Endothelial cell of umbilical vein (primary cell): ENCODE data around the gene RSPH6A. TPM values are rescaled to one million over a fixed set of nuclear protein-coding genes. Genes with fewer than 3 reads are reported as not detected.

Source experiments
- BruUV-seq: library from RNA; stranded (reverse); fragments of 400-500 nt; replicated peaks from 2 replicates; lab custom pipeline; 2021; lab: Mats Ljungman, UMichigan
- CTCF ChIA-PET: fragments of 300-600, 350-600 bp; sonication (Branson Sonifier 250); formaldehyde crosslinking; loops from one replicate; lab custom pipeline; 2021; ENCODE audit warnings: antibody characterized with exemption, inconsistent platforms; lab: Charles Lee
- POLR2A ChIA-PET: fragments of 300-600, 350-600 bp; sonication (Branson Sonifier 250); formaldehyde crosslinking; loops from one replicate; lab custom pipeline; 2021; ENCODE audit warnings: antibody characterized with exemption, inconsistent platforms; lab: Charles Lee
- DNase-seq: peaks from one replicate; pipeline ENCODE4 v3.0.0-alpha.2; 2011; ENCODE audit warnings: low read depth, low spot score
- FAIRE-seq: peaks from 2 replicates; lab custom pipeline; 2011; peaks lifted over from hg19 to GRCh38; lab: Jason Lieb, UNC
- H2AFZ ChIP-seq: 2 replicates; pipeline ENCODE4 v1.6.0; 2012; ENCODE audit warnings: low read depth, low read length, control low read depth, inconsistent platforms
- H3K27ac ChIP-seq: 2 replicates; pipeline ENCODE4 v1.5.1; 2011; ENCODE audit warnings: low read depth, mild to moderate bottlenecking, control low read depth, low read length, moderate library complexity; ENCODE audit not compliant: insufficient read depth
- H3K27me3 ChIP-seq, 2 experiments: 2 replicates each; pipeline versions ENCODE4 v1.6.0 to v1.6.1; 2011; ENCODE audit warnings: low read length in 2 of 2, mixed read lengths in 1 of 2; ENCODE audit not compliant: control insufficient read depth in 2 of 2, insufficient read depth in 2 of 2
- H3K36me3 ChIP-seq, 2 experiments: 2 replicates in 1 of 2; 3 replicates in 1 of 2; pipeline ENCODE4 v1.5.1; 2011; ENCODE audit warnings: low read length in 2 of 2, mild to moderate bottlenecking in 1 of 2, moderate library complexity in 1 of 2; ENCODE audit not compliant: control insufficient read depth in 2 of 2, insufficient read depth in 2 of 2; ENCODE audit errors: extremely low read depth in 1 of 2
- H3K4me1 ChIP-seq: 3 replicates; pipeline ENCODE4 v1.5.1; 2011; ENCODE audit warnings: mild to moderate bottlenecking, low read length; ENCODE audit not compliant: control insufficient read depth, insufficient read depth; ENCODE audit errors: extremely low read depth
- H3K4me2 ChIP-seq: 2 replicates; pipeline ENCODE4 v1.6.1; 2011; ENCODE audit warnings: low read length, control low read depth, mixed read lengths; ENCODE audit not compliant: insufficient read depth
- H3K4me3 ChIP-seq, 3 experiments: fragments of 200-600 bp in 1 of 3; sonication (generic), shearing (Covaris generic) in 1 of 3; replicated peaks in 1 of 3; 2 replicates each; pipeline ENCODE4 v1.5.1; 2011 to 2016; ENCODE audit warnings: control low read depth in 3 of 3, low read length in 3 of 3, mild to moderate bottlenecking in 2 of 3, inconsistent platforms in 1 of 3, low read depth in 1 of 3, moderate library complexity in 1 of 3; ENCODE audit not compliant: insufficient read depth in 1 of 3
- H3K79me2 ChIP-seq: 2 replicates; pipeline ENCODE4 v1.6.0; 2012; ENCODE audit warnings: low read length, inconsistent platforms; ENCODE audit not compliant: control insufficient read depth, insufficient read depth
- H3K9ac ChIP-seq: replicated peaks from 2 replicates; pipeline ENCODE3; 2011; ENCODE audit warnings: low read length, control low read depth; ENCODE audit not compliant: insufficient read depth; ENCODE audit errors: extremely low read depth
- H3K9me1 ChIP-seq: replicated peaks from 3 replicates; pipeline ENCODE4 v1.6.0; 2011; ENCODE audit warnings: mild to moderate bottlenecking, low read length; ENCODE audit not compliant: control insufficient read depth, insufficient read depth; ENCODE audit errors: extremely low read depth
- H3K9me3 ChIP-seq: replicated peaks from 2 replicates; pipeline ENCODE4 v1.5.1; 2012; ENCODE audit warnings: low read length, inconsistent platforms; ENCODE audit not compliant: control insufficient read depth, insufficient read depth
- H4K20me1 ChIP-seq: replicated peaks from 2 replicates; pipeline ENCODE3; 2011; ENCODE audit warnings: mild to moderate bottlenecking, low read length; ENCODE audit not compliant: control insufficient read depth, insufficient read depth; ENCODE audit errors: extremely low read depth
- EZH2 ChIP-seq: IDR thresholded peaks from 2 replicates; pipeline ENCODE4 v1.6.1; 2012; ENCODE audit warnings: borderline replicate concordance, low read depth, mild to moderate bottlenecking, moderate library complexity, low read length, inconsistent platforms; ENCODE audit not compliant: severe bottlenecking
- FOS ChIP-seq: IDR thresholded peaks from 2 replicates; pipeline ENCODE4 v1.6.1; 2011; ENCODE audit warnings: mild to moderate bottlenecking, low read length, moderate library complexity, borderline replicate concordance; ENCODE audit not compliant: insufficient read depth
- GATA2 ChIP-seq: IDR thresholded peaks from 2 replicates; pipeline ENCODE4 v1.7.0; 2011; ENCODE audit warnings: low read depth, mild to moderate bottlenecking, moderate library complexity, mixed read lengths, low read length; ENCODE audit not compliant: insufficient read length, insufficient read depth
- JUN ChIP-seq: IDR thresholded peaks from 2 replicates; pipeline ENCODE4 v1.6.1; 2011; ENCODE audit warnings: borderline replicate concordance, low read depth; ENCODE audit not compliant: insufficient read length, insufficient read depth
- MAX ChIP-seq: IDR thresholded peaks from 2 replicates; pipeline ENCODE4 v1.6.1; 2011; ENCODE audit not compliant: insufficient read depth, insufficient read length
- MYC ChIP-seq: IDR thresholded peaks from one replicate; pipeline ENCODE4 v1.6.1; 2011; ENCODE audit warnings: mild to moderate bottlenecking, low read depth, low read length
- POLR2A ChIP-seq: IDR thresholded peaks from 2 replicates; pipeline ENCODE4 v1.6.1; 2012; ENCODE audit warnings: low read depth, mild to moderate bottlenecking, control low read depth, low read length
- POLR2AphosphoS5 ChIP-seq: IDR thresholded peaks from 2 replicates; pipeline ENCODE4 v1.6.1; 2012; ENCODE audit warnings: low read depth, mild to moderate bottlenecking, control low read depth, low read length, moderate library complexity; ENCODE audit not compliant: insufficient read depth
- dilution Hi-C: fragments of 300-500 bp; cut with MboI; formaldehyde crosslinking; loops from one replicate; pipeline ENCODE4 v1.15.0; 2019; ENCODE audit warnings: low sequenced_read_pairs; ENCODE audit not compliant: extremely low pct_ligation_motif_present
- intact Hi-C: fragments of 100-400 bp; cut with micrococcal nuclease; formaldehyde crosslinking; loops from one replicate; pipeline ENCODE4 v1.10.0; 2022
- polyA plus RNA-seq, 4 experiments: library from polyadenylated mRNA; depleted of rRNA in 3 of 4; stranded (reverse) in 3 of 4; unstranded in 1 of 4; fragments of >200 nt; gene quantifications; 2 replicates each; pipeline versions ENCODE4 v1.2.1 to v1.2.3, GENCODE V29; 2011 to 2012; ENCODE audit warnings: missing spikeins in 1 of 4
- total RNA-seq: library from RNA; stranded (reverse); gene quantifications from 2 replicates; pipeline ENCODE4 v1.2.3, GENCODE V29; 2021
- TF ChIP-seq, protein P1 (sequence below), 2 donors: IDR thresholded peaks; 1 replicate in 1 of 2; 2 replicates in 1 of 2; pipeline ENCODE4 v1.5.1; 2011; ENCODE audit warnings: low read length in 2 of 2, mild to moderate bottlenecking in 2 of 2, moderate library complexity in 2 of 2, control low read depth in 1 of 2, inconsistent platforms in 1 of 2, low read depth in 1 of 2; ENCODE audit not compliant: insufficient read depth in 1 of 2; ENCODE audit errors: extremely low read depth in 1 of 2

Gene RSPH6A
- total and polyA plus RNA-seq, 2 donors (not counting 3 experiments of a cell fraction or from before 2014, with no cell fraction given) = 0.03 to 0.62 TPM

DNA sequence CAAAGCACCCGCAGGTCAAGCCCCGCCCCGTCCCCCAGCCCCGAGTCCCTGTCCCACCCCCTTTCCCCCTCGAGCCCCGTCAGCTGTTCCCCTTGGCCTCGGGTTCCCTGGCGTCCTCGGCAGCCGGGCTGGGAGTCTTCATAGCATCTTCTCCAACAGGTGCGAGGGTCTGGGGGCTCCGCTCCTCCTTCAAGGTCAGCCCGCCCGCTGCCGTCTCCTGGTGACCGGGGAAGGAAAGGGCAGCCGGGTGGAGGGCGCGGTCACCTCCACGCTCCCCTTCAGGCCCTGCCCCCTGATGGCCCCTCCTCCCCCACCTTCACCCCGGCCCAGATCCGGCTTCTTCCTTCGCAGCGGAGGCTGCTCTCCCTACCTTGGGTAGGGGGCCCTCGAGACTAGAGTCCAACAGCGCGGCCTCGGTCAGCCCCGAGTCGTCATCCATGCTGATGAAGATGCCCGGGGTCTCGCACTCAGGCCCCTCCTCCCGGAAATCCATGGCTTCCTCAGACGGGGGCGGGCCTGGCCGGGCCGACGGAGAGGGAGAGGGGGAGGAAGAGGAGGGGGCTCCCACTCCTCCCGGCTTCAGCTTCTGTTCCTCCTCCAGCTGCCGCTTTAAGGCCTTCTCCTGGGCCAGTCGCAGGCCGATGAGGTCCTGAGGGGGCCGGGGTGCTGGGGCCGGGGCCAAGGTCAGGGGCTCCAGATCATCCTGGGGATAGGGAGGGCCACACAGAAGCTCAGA lies 541 bp upstream of the RSPH6A start:
- H3K9me3 ChIP-seq = no peaks in the 10 kb centered on the region
- TF ChIP-seq MYC (no peak), POLR2AphosphoS5 (peak; percentile 46)
- peak overlapping the region; percentile 29 for H2AFZ ChIP-seq
- dilution Hi-C loops (no loop called here), intact Hi-C loops (loop anchor here (5.0 kb wide), 1 partner anchor 182 kb away; the partner anchor contains the start of gene CCDC61)
- no peaks in the 10 kb centered on the region for H3K9me1 ChIP-seq
- ChIA-PET POLR2A (interaction anchor here (0.6 kb wide), 1 partner anchor 9 kb away, joined by 11 read pairs; no protein-coding TSS in a partner anchor), CTCF (interaction anchor here (1.2 to 2.6 kb wide), 7 partner anchors 15 to 262 kb away, joined by 3 to 38 read pairs (median 9); partner anchors contain the start of genes DMWD and SIX5)
- H4K20me1 ChIP-seq = no peaks in the 10 kb centered on the region
- H3K4me2 ChIP-seq = peak overlapping the region; percentile 19
- H3K9ac ChIP-seq = no peak overlapping the region
- H3K4me3 ChIP-seq = peak overlapping the region; percentile 23 to 60 (median 35)
- peaks cover 3 to 5% of the 10 kb centered on the region in 2 experiments for H3K36me3 ChIP-seq
- H3K27me3 ChIP-seq = no peaks in the 10 kb centered on the region
- no peaks in the 10 kb centered on the region for H3K79me2 ChIP-seq
- peaks cover 20% of the 10 kb centered on the region for H3K4me1 ChIP-seq
- H3K27ac ChIP-seq = no peak overlapping the region
- peak; percentile 44 for DNase-seq
- peak; percentile 76 for FAIRE-seq
- TSS peak; percentile 29 for BruUV-seq

- Histone ChIP-seq H3K4me1 (peaks cover 22% of the 10 kb centered on the region), H2AFZ (no peak overlapping the region), H3K36me3 (no peaks in the 10 kb centered on the region), H3K9ac (no peak overlapping the region), H3K4me2 (no peak overlapping the region), H3K9me1 (no peaks in the 10 kb centered on the region), H3K79me2 (no peaks in the 10 kb centered on the region), H4K20me1 (no peaks in the 10 kb centered on the region), H3K27me3 (no peaks in the 10 kb centered on the region), H3K4me3 (no peak overlapping the region), H3K9me3 (no peaks in the 10 kb centered on the region), H3K27ac (no peak overlapping the region)
- intact Hi-C loops = no loop called here
- POLR2A ChIA-PET = no interaction called here
- TF ChIP-seq, protein P1, sequence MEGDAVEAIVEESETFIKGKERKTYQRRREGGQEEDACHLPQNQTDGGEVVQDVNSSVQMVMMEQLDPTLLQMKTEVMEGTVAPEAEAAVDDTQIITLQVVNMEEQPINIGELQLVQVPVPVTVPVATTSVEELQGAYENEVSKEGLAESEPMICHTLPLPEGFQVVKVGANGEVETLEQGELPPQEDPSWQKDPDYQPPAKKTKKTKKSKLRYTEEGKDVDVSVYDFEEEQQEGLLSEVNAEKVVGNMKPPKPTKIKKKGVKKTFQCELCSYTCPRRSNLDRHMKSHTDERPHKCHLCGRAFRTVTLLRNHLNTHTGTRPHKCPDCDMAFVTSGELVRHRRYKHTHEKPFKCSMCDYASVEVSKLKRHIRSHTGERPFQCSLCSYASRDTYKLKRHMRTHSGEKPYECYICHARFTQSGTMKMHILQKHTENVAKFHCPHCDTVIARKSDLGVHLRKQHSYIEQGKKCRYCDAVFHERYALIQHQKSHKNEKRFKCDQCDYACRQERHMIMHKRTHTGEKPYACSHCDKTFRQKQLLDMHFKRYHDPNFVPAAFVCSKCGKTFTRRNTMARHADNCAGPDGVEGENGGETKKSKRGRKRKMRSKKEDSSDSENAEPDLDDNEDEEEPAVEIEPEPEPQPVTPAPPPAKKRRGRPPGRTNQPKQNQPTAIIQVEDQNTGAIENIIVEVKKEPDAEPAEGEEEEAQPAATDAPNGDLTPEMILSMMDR (IDR thresholded peaks at IDR 0.05; ENCODE audit: extremely low read depth in 1 of 2, insufficient read depth in 1 of 2, low read depth in 1 of 2, low read length in 2 of 2) = no peak
- no peak for TF ChIP-seq POLR2AphosphoS5
- no peak for TF ChIP-seq MAX
- TF ChIP-seq GATA2 = no peak
- TF ChIP-seq JUN = no peak
- no peak for TF ChIP-seq EZH2
- no peak for TF ChIP-seq FOS
- no peak for TF ChIP-seq POLR2A
- TF ChIP-seq MYC = no peak
- DNase-seq = no peak
- dilution Hi-C loops = no loop called here
- no peak for FAIRE-seq
- BruUV-seq = no TSS peak
- CTCF ChIA-PET = interaction anchor here (1.2 kb wide), 1 partner anchor 45 kb away, joined by 4 read pairs; the partner anchor contains the start of gene SIX5
Observed at GRCh38 chr19:45814166-45814780, 835 bp downstream of the RSPH6A start.
